ENCODE data around the gene CPNE7.

- TF ChIP-seq CTCF (IDR thresholded peaks at IDR 0.05): no peak
- no peak for TF ChIP-seq POLR2AphosphoS5 (IDR thresholded peaks at IDR 0.05)
Observed at GRCh38 chr16:89571636-89572035, 3.9 kb upstream of the CPNE7 start.
